ENCODE data around the gene EFEMP1.

The EFEMP1 gene

GRCh38 chr2:55923982-55924321 is 370 bp upstream of the EFEMP1 start:
- no peaks in the 10 kb centered on the region for H3K36me3 ChIP-seq (ENCODE audit: insufficient read depth, low read length)
- peak overlapping the region; percentile 36 for H3K4me3 ChIP-seq (ENCODE audit: low read length)
- peaks cover 28% of the 10 kb centered on the region for H3K27me3 ChIP-seq (ENCODE audit: insufficient read depth, low read length)
- no peaks in the 10 kb centered on the region for H3K9me3 ChIP-seq (ENCODE audit: low read length)
- H2AFZ ChIP-seq (ENCODE audit: low read depth, low read length) = no peak overlapping the region
- peaks cover 7% of the 10 kb centered on the region for H3K4me1 ChIP-seq (ENCODE audit: insufficient read depth, low read length)

DNA sequence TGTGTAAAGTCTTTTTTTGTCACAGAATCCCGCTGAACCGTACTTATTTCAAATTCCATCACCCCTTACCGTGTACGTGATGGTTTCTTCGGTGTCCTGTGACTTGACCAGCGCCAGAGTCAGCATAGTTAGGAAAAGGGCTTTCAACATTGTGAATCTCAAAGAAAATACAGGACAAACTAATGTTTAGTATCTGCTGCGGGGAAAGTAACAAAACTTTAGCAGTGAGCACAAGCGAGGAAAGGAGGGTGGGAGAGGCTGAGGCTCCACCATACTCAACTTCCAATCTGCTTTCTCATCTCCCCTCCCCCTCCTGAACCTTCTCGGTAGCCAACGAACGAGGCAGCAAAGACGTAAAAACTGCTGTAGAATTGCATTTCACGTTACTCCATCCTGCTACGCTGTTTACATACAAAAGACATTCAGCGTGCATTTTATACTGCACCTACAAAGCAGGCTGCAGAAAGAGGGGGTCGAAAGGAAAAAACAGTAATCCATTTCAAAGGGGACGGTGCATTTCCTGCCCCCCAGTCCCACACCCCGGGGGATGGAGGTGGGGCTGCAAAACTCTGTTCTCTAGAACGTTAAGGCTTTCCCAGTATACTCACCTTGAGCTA is 1.2 kb downstream of the EFEMP1 start:
- peaks cover 32% of the 10 kb centered on the region for H3K27me3 ChIP-seq (ENCODE audit: insufficient read depth, low read length)
- H2AFZ ChIP-seq (ENCODE audit: low read depth, low read length) = no peak overlapping the region
- H3K9me3 ChIP-seq (ENCODE audit: low read length) = no peaks in the 10 kb centered on the region
- no peak overlapping the region for H3K4me3 ChIP-seq (ENCODE audit: low read length)
- no peaks in the 10 kb centered on the region for H3K36me3 ChIP-seq (ENCODE audit: insufficient read depth, low read length)
- peaks cover 7% of the 10 kb centered on the region for H3K4me1 ChIP-seq (ENCODE audit: insufficient read depth, low read length)

- H3K4me3 ChIP-seq (ENCODE audit: low read length) = no peak overlapping the region
- H3K27me3 ChIP-seq (ENCODE audit: insufficient read depth, low read length) = peaks cover 32% of the 10 kb centered on the region
- H3K9me3 ChIP-seq (ENCODE audit: low read length) = no peaks in the 10 kb centered on the region
- H2AFZ ChIP-seq (ENCODE audit: low read depth, low read length) = no peak overlapping the region
- peaks cover 7% of the 10 kb centered on the region for H3K4me1 ChIP-seq (ENCODE audit: insufficient read depth, low read length)
- no peaks in the 10 kb centered on the region for H3K36me3 ChIP-seq (ENCODE audit: insufficient read depth, low read length)
Observed at GRCh38 chr2:55919574-55919973, 4.0 kb downstream of the EFEMP1 start.

DNA sequence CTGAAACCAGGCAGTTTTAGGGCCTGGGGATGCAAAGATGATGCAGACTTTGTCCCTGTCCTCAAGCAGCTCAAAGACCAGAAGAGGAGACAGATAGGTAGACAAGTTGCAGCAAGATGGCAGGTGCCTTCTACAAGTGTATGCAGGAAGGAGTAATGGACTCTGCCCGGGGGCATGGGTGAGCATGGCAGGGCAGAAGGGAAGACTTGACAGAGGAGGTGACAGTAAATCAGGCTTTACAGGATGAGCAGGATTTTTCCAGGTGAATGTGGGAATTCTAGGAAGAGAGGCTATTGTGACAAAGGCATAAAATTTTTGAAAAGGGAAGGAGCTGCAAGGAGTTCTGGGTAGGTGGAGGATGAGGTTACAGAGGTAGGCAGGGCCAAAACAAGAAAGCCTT is 4.7 kb downstream of the EFEMP1 start:
- no peaks in the 10 kb centered on the region for H3K36me3 ChIP-seq (ENCODE audit: insufficient read depth, low read length)
- no peak overlapping the region for H3K4me3 ChIP-seq (ENCODE audit: low read length)
- no peak overlapping the region for H2AFZ ChIP-seq (ENCODE audit: low read depth, low read length)
- no peaks in the 10 kb centered on the region for H3K9me3 ChIP-seq (ENCODE audit: low read length)
- H3K4me1 ChIP-seq (ENCODE audit: insufficient read depth, low read length) = peaks cover 6% of the 10 kb centered on the region
- H3K27me3 ChIP-seq (ENCODE audit: insufficient read depth, low read length) = peaks cover 26% of the 10 kb centered on the region

- H3K4me1 ChIP-seq (ENCODE audit: insufficient read depth, low read length) = no peaks in the 10 kb centered on the region
- peaks cover 16% of the 10 kb centered on the region for H3K27me3 ChIP-seq (ENCODE audit: insufficient read depth, low read length)
- H3K36me3 ChIP-seq (ENCODE audit: insufficient read depth, low read length) = no peaks in the 10 kb centered on the region
- H2AFZ ChIP-seq (ENCODE audit: low read depth, low read length) = no peak overlapping the region
- H3K4me3 ChIP-seq (ENCODE audit: low read length) = no peak overlapping the region
- no peaks in the 10 kb centered on the region for H3K9me3 ChIP-seq (ENCODE audit: low read length)
Observed at GRCh38 chr2:55917713-55918390, 5.7 kb downstream of the EFEMP1 start.

DNA sequence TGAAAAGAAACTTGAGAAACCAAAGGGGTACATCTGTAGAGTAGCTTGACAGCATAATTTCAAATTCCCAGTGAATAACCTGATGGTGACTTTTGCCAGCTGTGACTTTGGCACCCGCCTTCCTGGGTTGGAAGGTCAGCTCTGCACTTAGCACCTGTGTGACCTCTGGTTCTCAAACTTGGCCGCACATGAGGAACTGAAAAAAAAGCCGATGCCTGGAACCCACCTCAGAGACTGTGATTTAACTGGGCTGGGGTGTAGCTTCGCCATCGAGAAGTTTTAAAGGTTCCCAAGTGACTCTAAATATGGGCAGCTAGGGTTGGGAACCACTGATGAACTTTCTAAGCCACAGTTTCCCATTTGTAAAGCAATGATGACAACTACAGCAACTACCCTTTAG is 6.5 kb downstream of the EFEMP1 start:
- Histone ChIP-seq H3K4me1 (ENCODE audit: insufficient read depth, low read length) (no peaks in the 10 kb centered on the region), H2AFZ (ENCODE audit: low read depth, low read length) (no peak overlapping the region), H3K36me3 (ENCODE audit: insufficient read depth, low read length) (no peaks in the 10 kb centered on the region), H3K4me3 (ENCODE audit: low read length) (no peak overlapping the region), H3K9me3 (ENCODE audit: low read length) (no peaks in the 10 kb centered on the region), H3K27me3 (ENCODE audit: insufficient read depth, low read length) (peaks cover 8% of the 10 kb centered on the region)

- Histone ChIP-seq H3K4me1 (ENCODE audit: insufficient read depth, low read length) (no peaks in the 10 kb centered on the region), H3K27me3 (ENCODE audit: insufficient read depth, low read length) (peaks cover 4% of the 10 kb centered on the region), H3K9me3 (ENCODE audit: low read length) (no peaks in the 10 kb centered on the region), H3K36me3 (ENCODE audit: insufficient read depth, low read length) (no peaks in the 10 kb centered on the region), H2AFZ (ENCODE audit: low read depth, low read length) (no peak overlapping the region), H3K4me3 (ENCODE audit: low read length) (no peak overlapping the region)
Observed at GRCh38 chr2:55916473-55917049, 7.0 kb downstream of the EFEMP1 start.

GRCh38 chr2:55914786-55915185 is 8.8 kb downstream of the EFEMP1 start:
- no peaks in the 10 kb centered on the region for H3K4me1 ChIP-seq (ENCODE audit: insufficient read depth, low read length)
- H3K4me3 ChIP-seq (ENCODE audit: low read length) = no peak overlapping the region
- H3K36me3 ChIP-seq (ENCODE audit: insufficient read depth, low read length) = no peaks in the 10 kb centered on the region
- no peaks in the 10 kb centered on the region for H3K9me3 ChIP-seq (ENCODE audit: low read length)
- H3K27me3 ChIP-seq (ENCODE audit: insufficient read depth, low read length) = peaks cover 4% of the 10 kb centered on the region
- H2AFZ ChIP-seq (ENCODE audit: low read depth, low read length) = no peak overlapping the region

GRCh38 chr2:55912926-55913325 is 10.7 kb downstream of the EFEMP1 start:
- no peaks in the 10 kb centered on the region for H3K36me3 ChIP-seq (ENCODE audit: insufficient read depth, low read length)
- peaks cover under 1% of the 10 kb centered on the region for H3K27me3 ChIP-seq (ENCODE audit: insufficient read depth, low read length)
- no peak overlapping the region for H3K4me3 ChIP-seq (ENCODE audit: low read length)
- H2AFZ ChIP-seq (ENCODE audit: low read depth, low read length) = no peak overlapping the region
- H3K9me3 ChIP-seq (ENCODE audit: low read length) = no peaks in the 10 kb centered on the region
- H3K4me1 ChIP-seq (ENCODE audit: insufficient read depth, low read length) = no peaks in the 10 kb centered on the region

GRCh38 chr2:55910077-55910476 is 13.5 kb downstream of the EFEMP1 start:
- Histone ChIP-seq H3K36me3 (ENCODE audit: insufficient read depth, low read length) (no peaks in the 10 kb centered on the region), H3K9me3 (ENCODE audit: low read length) (no peaks in the 10 kb centered on the region), H2AFZ (ENCODE audit: low read depth, low read length) (no peak overlapping the region), H3K4me1 (ENCODE audit: insufficient read depth, low read length) (no peaks in the 10 kb centered on the region), H3K4me3 (ENCODE audit: low read length) (no peak overlapping the region), H3K27me3 (ENCODE audit: insufficient read depth, low read length) (no peaks in the 10 kb centered on the region)

DNA sequence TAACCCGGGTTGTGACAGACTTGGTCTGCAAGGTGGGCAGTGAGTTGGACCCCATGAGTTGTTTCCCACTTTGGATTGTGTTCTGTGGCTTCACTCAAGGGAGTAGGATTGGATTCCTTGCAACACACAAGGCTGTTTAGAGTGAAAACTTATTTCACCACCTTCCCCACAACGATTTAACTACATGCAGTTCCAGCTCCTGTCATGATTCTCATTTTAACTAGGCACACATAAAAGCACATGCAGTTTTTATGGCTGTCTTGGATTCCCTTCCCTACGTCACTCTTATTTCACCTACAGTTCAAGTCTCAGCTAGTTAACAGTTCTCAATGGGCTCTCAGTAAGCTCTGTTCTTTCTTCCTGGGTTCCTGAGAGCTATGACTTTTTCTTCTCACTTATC is 15.9 kb downstream of the EFEMP1 start:
- no peaks in the 10 kb centered on the region for H3K36me3 ChIP-seq (ENCODE audit: insufficient read depth, low read length)
- no peaks in the 10 kb centered on the region for H3K4me1 ChIP-seq (ENCODE audit: insufficient read depth, low read length)
- no peaks in the 10 kb centered on the region for H3K27me3 ChIP-seq (ENCODE audit: insufficient read depth, low read length)
- H3K9me3 ChIP-seq (ENCODE audit: low read length) = no peaks in the 10 kb centered on the region
- no peak overlapping the region for H2AFZ ChIP-seq (ENCODE audit: low read depth, low read length)
- no peak overlapping the region for H3K4me3 ChIP-seq (ENCODE audit: low read length)

DNA sequence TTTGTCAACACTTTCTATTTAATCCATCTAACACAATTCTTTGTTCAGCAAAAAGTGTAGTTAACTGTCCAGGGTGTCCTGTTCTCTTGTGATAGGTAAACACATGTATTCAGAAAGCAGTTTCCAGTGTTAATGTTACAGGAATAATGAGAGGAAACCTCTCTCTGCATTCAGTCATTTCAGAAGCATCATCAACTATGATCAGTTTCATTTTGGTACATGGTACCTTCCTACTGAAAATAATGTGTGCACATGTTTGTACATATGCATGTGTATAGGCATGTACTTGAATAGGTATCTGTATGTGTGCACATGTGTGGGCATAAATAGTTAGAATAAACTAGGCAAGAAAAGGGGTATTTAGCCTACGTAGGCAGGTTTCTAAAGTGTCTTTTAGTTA is 16.6 kb downstream of the EFEMP1 start:
- Histone ChIP-seq H3K9me3 (ENCODE audit: low read length) (no peaks in the 10 kb centered on the region), H3K4me1 (ENCODE audit: insufficient read depth, low read length) (no peaks in the 10 kb centered on the region), H3K4me3 (ENCODE audit: low read length) (no peak overlapping the region), H2AFZ (ENCODE audit: low read depth, low read length) (no peak overlapping the region), H3K27me3 (ENCODE audit: insufficient read depth, low read length) (no peaks in the 10 kb centered on the region), H3K36me3 (ENCODE audit: insufficient read depth, low read length) (no peaks in the 10 kb centered on the region)

DNA sequence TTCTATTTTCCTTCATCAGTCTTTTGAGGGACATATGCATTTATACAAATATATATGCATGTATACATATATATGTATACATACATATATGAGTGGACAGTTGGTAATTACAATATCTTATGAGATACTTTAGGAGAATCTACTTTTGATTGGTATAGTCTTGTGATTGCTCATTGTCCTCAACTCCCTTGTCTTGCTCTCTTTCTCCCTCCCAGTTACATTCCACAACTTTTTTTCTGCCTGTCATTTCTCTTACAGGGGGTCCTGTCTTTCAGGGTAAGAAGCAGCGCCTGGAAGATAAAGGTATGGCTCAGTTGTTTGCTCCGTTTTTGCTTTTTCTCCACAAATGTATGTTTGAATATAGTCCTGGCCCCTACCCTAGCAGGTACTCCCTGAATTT is 19.9 kb downstream of the EFEMP1 start:
- Histone ChIP-seq H3K4me3 (ENCODE audit: low read length) (no peak overlapping the region), H3K27me3 (ENCODE audit: insufficient read depth, low read length) (no peaks in the 10 kb centered on the region), H3K9me3 (ENCODE audit: low read length) (no peaks in the 10 kb centered on the region), H2AFZ (ENCODE audit: low read depth, low read length) (no peak overlapping the region), H3K36me3 (ENCODE audit: insufficient read depth, low read length) (no peaks in the 10 kb centered on the region), H3K4me1 (ENCODE audit: insufficient read depth, low read length) (no peaks in the 10 kb centered on the region)

- Histone ChIP-seq H3K9me3 (ENCODE audit: low read length) (no peaks in the 10 kb centered on the region), H3K36me3 (ENCODE audit: insufficient read depth, low read length) (no peaks in the 10 kb centered on the region), H3K27me3 (ENCODE audit: insufficient read depth, low read length) (no peaks in the 10 kb centered on the region), H3K4me3 (ENCODE audit: low read length) (no peak overlapping the region), H2AFZ (ENCODE audit: low read depth, low read length) (no peak overlapping the region), H3K4me1 (ENCODE audit: insufficient read depth, low read length) (no peaks in the 10 kb centered on the region)
Observed at GRCh38 chr2:55902971-55903370, 20.6 kb downstream of the EFEMP1 start.

Data from neuron (in vitro differentiated cells).